Measurements from ENCODE around the gene AP2A2.

The AP2A2 gene

DNA sequence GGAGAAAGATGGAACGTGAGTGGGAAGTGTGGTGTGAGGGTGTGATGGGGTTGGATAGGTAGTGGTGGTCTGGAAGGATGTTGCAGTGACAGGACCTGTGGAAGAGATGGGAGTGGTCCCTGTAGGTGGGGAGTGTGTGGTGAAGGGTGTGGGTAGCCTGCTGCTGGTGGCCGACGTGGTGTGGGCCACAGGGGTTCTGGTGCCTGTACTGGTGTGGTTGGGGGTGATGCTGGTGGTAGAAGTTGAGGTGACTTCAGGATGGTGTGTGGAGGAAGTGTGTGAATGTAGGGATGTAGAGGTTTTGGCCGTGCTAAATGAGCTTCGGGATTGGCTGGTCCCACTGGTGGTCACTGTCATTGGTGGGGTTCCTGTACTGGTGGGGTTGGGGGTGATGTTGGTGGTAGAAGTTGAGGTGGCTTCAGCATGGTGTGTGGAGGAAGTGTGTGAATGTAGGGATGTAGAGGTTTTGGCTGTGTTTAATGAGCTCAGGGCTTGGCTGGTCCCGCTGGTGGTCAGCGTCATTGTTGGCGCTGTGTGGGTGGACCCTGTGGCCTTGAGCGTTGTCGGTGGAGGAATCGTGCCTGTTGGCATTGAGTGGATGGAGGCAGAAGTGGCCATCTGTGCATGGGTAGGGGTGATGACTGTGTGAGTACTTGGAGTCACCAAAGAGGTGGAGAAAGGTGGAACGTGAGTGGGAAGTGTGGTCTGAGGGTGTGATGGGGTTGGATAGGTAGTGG lies 91.8 kb downstream of the AP2A2 start:
- no peak for DNase-seq

DNA sequence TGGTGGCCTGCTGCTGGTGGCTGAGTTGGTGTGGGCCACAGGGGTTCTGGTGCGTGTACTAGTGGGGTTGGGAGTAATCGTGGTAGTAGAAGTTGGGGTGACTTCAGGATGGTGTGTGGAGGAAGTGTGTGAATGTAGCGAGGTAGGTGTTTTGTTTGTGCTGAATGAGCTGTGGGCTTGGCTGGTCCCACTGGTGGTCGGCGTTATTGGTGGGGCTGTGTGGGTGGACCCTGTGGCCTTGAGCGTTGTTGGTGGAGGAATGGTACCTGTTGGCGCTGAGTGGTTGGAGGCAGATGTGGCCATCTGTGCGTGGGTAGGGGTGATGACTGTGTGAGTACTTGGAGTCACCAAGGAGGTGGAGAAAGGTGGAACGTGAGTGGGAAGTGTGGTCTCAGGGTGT lies 92.4 kb downstream of the AP2A2 start:
- DNase-seq, result no peak

DNA sequence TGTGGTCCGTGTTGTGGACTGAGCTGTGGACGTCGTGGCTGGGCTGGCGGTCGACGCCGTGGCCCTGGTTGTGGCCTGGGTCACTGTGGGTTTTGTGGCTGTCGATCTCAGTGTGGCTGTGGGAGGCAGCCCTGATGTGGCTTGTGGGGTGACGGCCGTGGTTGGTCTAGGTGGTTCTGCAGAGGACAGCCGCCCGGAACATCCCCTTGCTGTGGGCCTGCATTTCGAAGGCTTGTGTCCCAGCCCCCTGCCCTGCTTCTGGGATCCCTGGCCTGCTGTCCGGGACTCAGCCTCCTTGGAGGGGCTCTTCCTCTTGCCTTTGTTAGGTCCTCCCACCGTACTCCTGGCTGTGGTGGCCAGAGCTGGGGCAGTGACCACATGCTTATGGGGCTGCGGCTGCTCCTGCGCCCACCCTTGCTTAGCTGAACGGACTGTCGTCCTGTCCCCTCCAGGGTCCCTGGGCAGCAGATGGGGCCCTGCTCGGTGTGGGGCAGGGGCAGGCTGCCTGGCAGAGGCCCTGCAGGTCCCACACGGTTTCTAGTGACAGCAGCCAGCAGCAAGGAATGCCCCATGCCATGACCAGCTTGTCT lies 93.7 kb downstream of the AP2A2 start:
- DNase-seq, result no peak

DNA sequence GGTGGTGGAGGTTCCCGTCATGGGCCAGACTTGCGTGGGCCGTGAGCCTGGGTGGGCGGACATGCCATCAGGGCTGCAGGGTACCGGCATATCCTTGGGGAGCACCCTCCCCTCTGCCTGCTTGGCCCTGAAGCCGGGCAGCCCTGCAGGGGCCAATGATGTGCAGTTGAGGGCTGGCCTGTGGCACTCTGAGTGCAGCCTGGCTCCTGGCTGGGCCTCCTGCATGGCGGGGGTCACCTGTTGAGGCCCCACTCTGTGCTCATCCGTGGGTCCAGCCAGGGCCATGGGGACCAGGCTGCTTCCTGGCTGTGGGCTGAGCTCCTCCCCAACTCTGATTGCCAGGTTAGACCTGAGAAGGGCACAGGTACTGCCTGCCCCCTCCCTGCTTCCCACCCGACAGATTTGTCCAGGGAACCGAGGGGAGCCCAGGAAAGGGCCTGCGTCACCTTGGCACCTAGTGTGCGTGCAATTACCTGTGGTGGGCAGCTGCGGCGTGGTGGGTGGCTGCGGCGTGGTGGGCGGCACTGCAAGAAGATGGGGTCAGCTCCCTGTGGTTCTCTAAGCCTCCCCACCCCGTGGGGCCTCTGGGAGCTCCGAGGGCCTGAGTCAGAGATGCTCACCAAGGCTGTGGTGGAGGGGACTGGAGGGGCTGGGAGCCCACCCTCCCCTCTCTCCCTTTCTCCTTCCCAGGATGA lies 94.7 kb downstream of the AP2A2 start:
- DNase-seq, result no peak

DNA sequence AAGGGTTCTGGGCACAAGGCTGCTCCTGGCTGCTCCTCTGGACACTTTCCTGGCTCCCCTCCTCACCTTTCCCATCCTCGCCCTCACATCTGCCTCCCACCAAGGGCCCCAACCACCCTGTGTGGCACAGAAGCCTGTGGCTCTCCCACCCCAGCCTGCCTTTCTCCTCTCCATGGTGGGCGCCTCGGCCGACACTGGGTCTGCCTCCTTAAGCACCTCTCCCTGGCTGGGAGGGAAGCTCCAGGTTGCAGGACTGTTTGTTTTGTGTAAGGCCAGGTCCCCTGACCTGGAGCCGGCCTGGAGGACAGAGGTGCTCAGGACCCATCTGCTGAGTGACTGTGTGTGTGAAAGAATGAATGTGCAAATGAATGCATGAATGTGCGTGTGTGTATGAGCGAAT lies 96.7 kb downstream of the AP2A2 start:
- no peak for DNase-seq

DNA sequence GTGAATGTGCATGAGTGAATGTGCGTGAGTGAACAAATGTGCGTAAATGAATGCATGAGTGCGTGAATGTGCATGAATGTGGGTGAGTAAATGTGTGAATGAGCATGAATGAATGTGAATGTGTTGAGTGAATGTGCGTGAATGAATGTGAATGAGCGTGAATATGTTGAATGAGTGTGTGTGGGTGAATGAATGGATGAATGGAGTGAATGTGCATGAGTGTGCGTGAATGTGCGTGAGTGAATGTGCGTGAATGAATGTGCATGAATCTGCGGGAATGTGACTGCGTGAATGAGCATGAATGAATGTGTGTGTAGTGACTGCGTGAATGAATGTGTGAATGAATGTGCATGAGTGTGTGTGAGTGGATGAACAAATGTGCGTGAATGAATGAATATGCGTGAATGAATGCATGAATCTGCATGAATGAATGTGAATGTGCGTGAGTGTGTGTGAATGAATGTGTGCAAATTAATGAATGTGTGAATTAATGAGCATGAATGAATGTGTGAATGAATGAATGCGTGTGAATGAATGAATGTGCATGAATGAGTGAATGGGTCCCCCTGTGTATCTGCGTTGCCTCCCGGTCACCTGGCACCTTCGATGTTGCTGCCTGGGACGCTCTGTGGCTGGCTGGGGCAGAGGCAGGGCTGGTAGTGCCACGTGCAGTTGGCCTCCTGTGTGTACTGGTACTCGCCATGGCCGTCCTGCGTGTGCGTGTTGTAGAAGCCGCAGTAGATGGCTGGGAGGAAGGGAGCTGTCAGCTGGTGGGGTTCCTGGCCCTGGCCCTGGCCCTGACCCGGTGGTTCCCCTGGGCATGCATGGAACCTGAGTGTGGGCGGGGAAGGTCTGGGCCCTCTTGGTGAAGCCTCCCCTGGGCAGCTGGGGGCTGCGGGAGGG lies 97.5 kb downstream of the AP2A2 start:
- no peak for DNase-seq

DNA sequence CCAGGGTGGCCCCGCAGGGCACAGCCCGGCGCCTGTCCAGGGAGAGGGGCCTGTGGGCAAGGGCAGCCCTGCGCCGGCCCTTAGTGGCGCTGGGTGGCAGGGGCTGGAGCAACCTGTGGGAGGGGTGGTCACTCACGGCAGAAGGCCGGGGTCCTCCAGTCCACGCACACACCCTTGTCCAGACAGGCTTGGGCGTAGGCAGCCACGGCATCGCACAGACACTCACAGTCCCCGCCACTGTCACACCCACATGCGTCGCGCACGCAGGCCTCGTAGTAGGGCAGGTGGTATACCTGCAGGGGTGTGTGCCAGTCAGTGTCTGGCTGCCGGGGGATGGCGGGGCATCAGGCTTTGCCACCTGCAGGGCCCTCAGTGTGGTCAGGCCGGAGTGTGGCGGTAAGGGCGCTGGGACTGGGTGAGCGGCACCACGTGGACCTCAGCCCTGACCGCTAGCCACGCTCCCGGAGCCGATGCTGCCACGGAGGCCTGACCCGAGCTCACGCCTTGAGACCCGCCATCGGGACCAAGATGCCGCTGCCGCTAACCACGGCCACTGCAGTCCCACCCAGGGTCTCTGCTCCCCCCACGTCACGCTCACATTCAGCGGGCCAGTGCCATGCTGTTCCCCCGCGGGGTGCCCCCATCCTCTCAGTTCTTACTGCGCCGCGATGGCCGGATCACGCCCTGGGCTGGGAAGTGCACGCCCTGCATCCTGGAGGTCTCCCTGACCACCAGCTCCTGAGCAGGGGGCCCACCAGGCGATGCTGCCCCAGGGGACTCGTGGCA lies 98.3 kb downstream of the AP2A2 start:
- DNase-seq, result no peak

DNA sequence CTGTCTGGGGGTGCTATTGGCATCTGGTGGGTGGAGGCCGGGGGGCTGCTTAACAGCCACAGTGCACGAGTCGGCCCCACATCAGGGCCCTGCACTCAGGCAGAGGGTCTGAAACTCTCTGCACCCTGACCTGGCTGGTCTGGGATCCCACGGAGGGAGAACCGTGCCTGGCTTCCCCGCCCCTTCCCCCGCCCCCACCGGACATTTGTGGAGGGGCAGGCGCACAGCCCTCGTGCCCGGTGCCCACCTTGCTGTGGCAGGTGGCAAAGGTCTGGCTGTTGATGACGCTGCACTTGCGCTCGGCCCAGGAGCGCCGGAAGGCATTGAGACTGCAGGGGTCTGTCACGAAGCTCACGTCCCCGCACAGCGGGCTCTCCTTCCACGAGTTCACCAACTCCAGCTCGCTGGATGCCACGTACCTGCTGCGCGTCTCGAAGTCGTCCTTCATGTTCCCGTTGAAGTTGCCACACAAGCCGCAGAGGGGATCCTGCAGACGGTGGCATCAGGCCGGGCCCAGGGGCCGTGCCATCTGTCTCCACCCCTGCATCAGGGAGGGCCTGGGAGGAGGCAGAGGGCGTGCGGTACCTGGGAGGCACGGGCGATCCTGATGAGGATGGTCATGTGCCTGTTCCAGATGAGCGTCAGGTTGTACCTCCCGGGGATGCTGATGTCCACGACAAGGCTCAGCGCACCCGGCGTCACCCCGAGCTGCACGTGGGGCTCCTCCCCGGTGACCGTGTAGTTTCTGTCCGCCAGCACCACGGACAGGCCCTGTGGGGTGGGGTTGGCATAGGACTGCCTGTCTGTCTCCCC lies 99.1 kb downstream of the AP2A2 start:
- DNase-seq, result no peak

DNA sequence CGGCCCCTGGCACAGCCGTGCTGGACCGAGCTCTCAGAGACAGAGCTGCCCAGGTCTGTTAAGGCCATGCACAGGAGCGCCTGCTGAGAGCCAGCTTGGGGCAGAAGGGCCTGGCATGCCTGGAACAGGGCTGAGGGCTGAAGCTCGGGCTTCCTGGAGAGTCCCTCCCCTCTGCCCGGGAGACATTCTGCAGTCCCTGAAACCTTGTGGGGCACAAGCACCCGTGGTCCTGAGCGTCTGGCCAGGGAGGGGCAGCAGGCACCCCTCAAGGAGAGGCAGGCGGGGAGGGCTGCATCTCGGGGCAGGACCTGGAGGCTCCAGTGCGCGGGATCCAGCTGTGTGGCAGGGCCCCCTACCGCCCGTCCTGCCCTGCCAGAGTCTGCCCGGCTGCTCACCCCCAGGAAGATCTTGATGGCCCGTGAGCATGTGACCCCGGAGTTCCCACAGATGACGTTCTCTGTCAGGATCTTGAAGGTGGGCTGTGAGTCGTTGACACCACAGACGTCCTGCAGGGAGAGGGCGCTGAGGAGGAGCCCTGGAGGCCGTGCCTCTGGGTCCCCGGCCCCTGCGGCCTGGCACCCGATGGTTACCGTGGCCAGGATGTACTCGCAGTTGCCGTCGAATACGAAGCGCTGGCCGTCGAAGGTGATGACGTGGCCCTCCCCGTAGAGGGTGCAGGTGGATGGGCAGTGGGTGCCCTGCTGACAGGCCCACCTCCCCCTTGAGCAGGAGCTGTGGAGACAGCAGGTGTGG lies 99.9 kb downstream of the AP2A2 start:
- no peak for DNase-seq

DNA sequence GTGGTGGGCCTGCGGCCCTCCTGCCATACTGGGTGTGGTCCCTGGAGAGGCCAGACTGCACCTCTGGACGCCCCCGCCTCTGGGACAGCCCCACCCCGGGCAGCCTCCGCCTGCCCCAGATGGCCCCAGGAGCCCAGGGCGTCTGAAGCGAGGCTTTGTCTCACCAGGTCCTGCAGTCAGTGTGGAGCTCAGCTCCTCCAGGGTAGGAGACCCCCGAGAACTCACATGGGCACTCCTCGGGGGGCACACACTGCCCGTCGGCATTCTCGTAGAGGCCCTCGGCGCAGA lies 100.4 kb downstream of the AP2A2 start:
- DNase-seq, result no peak

DNA sequence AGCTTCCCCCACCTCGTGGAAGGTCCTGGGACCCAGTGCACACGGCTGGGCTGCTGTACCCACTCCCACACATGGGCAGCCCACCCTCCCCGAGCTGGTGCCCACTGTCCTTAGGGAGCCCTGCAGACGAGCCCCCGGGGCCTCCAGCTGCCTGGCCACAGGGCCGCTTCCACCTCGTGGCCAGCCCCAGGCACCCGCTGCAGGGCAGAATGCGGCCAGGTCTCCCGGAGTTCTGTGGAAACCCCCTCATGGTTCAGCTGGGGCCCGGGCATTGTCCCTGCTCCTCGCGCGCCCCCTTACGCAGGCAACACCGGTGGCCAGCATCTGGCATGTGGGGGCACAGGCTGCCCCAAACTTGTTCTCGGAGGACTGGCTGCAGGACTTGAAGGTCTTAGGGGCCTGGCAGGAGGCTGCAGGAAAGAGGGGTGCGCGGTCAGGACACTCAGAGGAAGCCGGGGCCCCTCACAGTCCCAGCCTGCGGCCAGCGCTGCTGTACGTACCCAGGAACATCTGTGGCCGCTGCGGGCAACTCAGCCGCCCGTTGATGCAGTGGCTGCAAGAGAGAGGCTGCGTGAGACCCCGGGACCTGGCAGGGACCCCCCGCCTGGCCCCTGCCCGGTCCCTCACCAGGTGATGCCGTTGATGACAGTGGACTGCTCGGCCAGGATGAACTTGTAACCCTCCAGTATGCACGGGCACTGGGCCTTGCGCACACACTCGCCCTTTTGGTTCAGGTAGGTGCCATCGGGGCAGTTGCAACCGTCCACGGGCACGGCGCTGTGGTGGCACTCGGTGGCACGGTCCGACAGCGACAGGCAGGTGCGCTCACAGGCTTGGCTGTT lies 101.2 kb downstream of the AP2A2 start:
- DNase-seq, result no peak

DNA sequence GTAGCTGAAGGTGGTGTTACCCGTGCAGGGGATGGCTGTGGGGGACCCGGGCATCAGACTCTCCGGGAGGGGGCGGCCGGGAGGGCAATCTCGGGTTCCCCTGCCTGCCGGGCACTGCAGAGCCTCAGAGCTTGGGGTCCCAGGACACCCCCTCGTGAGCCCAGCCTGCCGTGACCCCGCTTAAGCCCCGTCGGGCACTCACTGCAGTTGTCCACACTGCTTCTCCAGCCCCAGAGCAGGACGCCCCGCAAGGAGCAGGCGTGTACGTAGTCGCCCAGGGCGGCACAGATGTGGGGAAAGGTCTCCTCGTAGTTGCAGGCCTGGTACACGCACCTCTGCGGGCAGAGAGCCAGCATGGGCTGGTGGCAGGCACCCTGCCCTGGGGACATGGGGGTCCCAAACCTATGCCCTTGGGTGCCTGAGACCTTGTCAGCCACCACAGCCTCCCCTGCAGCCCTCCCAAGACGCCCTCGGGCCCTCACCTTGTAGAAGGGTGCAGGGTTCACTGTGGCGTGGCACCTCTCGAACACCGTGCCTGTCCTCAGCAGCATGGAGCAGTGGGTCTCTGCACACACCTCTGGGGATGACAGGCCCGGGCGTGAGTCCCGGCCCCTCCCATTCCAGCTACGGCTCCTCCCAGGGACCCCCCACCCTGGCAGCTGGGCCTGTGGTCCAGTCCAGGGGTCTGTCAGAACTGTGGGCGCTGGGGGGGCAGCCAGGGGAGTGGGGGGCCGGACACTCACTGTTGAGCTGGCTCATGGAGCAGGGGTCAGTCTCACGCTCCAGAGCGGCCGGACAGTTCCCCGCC lies 102.0 kb downstream of the AP2A2 start:
- DNase-seq, result no peak

DNA sequence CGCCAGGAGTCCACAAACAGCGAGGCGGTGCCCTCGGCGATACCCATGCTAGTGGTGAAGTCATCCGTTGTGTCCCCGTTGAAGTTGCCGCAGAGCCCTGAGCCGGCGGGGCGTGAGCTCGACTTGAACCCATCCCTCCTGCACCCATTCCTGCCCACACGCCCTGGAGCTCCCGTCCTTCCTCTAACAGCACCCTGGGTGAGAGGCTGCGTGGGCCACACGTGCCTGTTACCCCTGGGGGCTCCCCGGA lies 102.5 kb downstream of the AP2A2 start:
- no peak for DNase-seq

DNA sequence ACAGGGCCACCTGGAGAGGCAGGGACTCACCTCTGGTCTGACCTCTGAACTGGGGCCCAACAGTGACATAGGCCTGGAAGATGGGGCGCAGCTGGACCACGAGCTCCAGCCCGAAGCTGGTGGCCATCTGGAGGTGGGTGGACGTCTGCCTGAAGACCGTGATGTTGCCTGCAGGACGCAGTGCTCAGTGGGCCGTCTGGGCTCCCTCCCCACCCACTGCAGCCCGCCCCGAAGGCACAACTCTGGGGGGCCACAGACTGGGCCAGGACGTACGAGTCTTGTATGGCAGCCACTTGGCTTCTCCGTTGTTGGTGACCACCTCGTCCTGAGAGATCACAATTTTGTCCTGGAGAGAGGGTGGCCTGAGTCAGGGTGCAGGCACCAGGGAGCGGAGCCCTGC lies 102.9 kb downstream of the AP2A2 start:
- DNase-seq, result no peak

DNA sequence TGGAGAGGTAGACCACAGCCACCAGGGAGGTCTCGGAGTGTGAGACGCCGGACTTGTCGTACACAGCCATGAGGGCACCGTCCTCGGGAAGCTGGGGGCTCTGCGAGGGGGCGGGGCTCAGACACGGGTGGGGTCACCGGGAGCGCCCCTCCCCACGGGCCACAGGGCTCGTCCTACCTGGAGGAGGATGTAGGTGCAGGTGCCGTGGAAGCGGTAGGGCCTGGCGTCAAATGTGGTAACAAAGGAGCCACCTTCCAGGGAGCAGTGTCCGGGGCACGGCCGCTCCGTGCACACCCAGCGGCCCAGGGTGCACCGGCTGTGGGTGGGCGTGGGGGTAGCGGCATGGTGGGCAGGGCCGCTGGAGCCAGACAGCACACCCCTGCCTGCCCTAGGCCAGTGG lies 103.4 kb downstream of the AP2A2 start:
- no peak for DNase-seq

DNA sequence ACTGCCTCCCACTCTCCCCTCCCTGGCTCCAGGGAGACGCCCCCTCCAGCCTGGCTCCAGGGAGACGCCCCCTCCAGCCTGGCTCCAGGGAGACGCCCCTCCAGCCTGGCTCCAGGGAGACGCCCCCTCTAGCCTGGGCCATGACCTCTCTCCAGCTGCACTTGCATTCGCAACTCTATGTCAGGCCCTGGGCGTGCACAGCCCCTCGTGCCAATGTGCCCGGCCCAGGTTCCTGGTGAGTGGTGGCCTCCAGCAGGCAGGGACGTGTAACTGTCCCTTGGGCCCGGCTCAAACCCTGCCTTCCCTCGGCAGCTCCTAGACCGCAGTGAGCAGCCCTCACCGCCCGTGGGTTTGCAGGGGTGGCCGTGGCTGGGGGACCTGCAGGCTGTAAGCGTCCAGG lies 104.0 kb downstream of the AP2A2 start:
- no peak for DNase-seq

DNA sequence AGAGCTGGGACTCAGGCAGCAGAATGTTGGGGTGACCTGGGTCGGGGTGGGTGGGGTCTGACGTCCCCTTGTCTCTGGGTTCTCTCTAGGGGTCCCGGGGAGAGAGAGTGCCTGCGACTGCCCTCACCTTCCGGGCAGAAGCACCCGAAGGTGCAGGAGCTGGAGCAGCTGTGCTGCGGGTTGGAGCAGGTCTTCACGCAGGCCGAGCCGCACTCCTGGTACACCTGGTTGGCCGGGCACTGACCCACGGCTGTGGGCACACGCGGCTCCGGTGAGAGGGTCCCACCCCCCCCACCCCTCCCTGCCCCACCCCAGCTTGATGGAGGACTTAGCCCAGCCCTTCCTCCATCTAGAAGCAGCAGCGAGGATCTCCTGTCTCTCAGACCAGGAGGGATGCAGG lies 104.4 kb downstream of the AP2A2 start:
- DNase-seq, result no peak

DNA sequence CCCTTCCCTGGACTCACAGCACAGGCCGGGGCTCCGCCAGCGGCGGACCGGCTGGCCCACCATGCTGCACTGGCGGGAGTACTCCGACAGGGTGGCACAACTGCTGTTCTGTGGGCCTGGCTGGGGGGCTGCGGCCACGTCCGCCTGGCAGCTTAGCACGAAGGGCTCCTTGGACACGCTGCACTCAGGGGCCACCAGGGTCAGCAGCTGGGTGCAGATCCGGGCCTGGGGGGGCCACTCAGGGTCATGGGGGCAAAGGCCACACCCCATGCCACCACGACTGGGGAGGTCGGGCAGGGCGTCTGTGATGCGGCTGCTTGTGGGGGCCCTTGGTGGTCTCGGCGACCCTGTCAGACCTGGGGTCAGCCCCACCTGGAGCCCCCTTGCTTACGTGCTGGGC lies 104.9 kb downstream of the AP2A2 start:
- no peak for DNase-seq

DNA sequence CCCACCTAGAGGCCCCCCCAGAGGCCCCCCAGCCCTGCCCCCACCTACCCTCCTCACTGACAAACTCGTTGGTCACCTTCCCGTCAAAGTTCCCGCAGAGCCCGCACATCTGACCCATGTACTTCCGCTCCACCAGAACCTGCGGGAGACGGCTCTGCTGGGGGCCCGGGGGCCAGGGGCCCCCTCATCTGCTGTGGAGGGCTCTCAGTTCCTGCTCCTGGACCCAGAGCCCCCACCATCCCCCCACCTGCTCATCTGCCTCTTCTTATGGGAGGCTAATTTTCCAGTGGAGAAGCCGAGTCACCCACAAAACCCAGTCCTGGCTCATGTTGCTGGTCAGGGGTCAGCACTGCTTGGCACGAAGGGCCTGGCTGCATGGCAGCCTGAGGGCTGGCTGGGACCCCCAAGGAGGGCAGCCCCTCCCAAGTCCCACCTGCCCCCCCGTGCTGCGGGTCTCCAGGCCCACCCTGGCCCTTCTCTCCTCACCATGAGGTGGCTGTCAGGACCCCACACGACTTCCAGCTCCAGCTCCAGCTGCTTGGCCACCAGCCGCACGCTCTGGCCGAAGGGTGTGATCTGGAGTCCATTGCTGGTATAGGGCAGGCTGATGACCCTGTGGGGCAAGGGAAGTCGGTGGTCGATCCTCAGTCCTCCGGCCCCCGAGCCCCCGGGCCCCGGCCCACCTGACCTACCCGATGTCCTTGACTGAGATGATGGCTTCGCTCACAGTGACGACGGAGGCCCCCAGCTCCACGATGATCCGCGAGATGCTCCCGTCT lies 105.6 kb downstream of the AP2A2 start:
- no peak for DNase-seq

All from bone marrow (tissue), 2 donors.